MCF 10A (cell line): ENCODE data around the gene KRT80. TPM values are rescaled to one million over a fixed set of nuclear protein-coding genes. Genes with fewer than 3 reads are reported as not detected.

Experiments
- BruUV-seq: library from RNA; stranded (reverse); fragments of 400-500 nt; replicated peaks from 2 replicates; lab custom pipeline; 2021; lab: Mats Ljungman, UMichigan
- CTCF ChIA-PET: fragments of 300-600 bp; sonication (Branson Sonifier 250); formaldehyde crosslinking; extraction: SDS; loops from one replicate; lab custom pipeline; 2021; ENCODE audit warnings: antibody characterized with exemption, inconsistent platforms; lab: Yijun Ruan, JAX
- POLR2A ChIA-PET: fragments of 300-600, 350-650 bp; sonication (Branson Sonifier 250); formaldehyde crosslinking; extraction: SDS; loops from one replicate; lab custom pipeline; 2020; ENCODE audit warnings: antibody characterized with exemption, inconsistent platforms; lab: Yijun Ruan, JAX
- DNase-seq: peaks from one replicate; pipeline ENCODE4 v3.0.0-alpha.2; 2018; ENCODE audit not compliant: unreplicated experiment
- H3K27ac Mint-ChIP-seq: one replicate; pipeline ENCODE4 v1.8.0; 2022; ENCODE audit warnings: mild to moderate bottlenecking, low read depth, mixed read lengths; ENCODE audit not compliant: unreplicated experiment
- H3K27me3 Mint-ChIP-seq: one replicate; pipeline ENCODE4 v1.8.0; 2022; ENCODE audit warnings: mixed read lengths; ENCODE audit not compliant: insufficient read depth, unreplicated experiment
- H3K36me3 Mint-ChIP-seq: one replicate; pipeline ENCODE4 v1.8.0; 2022; ENCODE audit warnings: mild to moderate bottlenecking, moderate library complexity, mixed read lengths; ENCODE audit not compliant: insufficient read depth, unreplicated experiment
- H3K4me1 Mint-ChIP-seq: one replicate; pipeline ENCODE4 v1.8.0; 2022; ENCODE audit warnings: mixed read lengths; ENCODE audit not compliant: insufficient read depth, unreplicated experiment
- H3K4me3 Mint-ChIP-seq: one replicate; pipeline ENCODE4 v1.8.0; 2022; ENCODE audit warnings: mild to moderate bottlenecking, moderate library complexity, mixed read lengths; ENCODE audit not compliant: unreplicated experiment
- H3K9me3 Mint-ChIP-seq: one replicate; pipeline ENCODE4 v1.8.0; 2022; ENCODE audit warnings: mixed read lengths; ENCODE audit not compliant: unreplicated experiment
- CTCF ChIP-seq: fragments of 200-600 bp; IDR thresholded peaks from one replicate; pipeline ENCODE4 v1.8.0; 2022; ENCODE audit warnings: antibody characterized with exemption, mild to moderate bottlenecking; ENCODE audit not compliant: unreplicated experiment
- intact Hi-C: fragments of 100-400 bp; cut with micrococcal nuclease; formaldehyde crosslinking; loops from 2 replicates; pipeline ENCODE4 v1.14.1; 2022
- total RNA-seq: library from RNA; stranded (reverse); gene quantifications from 2 replicates; pipeline ENCODE4 v1.2.3, GENCODE V29; 2022

Gene KRT80
- total RNA-seq, 1 experiment from 2014 or later = 27.4 TPM

GRCh38 chr12:52221912-52222457, 30.2 kb upstream of the KRT80 start:
- Mint-ChIP-seq H3K4me1 (peaks cover 40% of the 10 kb centered on the region), H3K27me3 (no peaks in the 10 kb centered on the region), H3K27ac (peak overlapping the region; percentile 37), H3K36me3 (no peaks in the 10 kb centered on the region), H3K4me3 (no peak overlapping the region), H3K9me3 (peaks cover 21% of the 10 kb centered on the region)
- no TSS peak for BruUV-seq
- POLR2A ChIA-PET = interaction anchor here (0.6 to 3.5 kb wide), 13 partner anchors 10 to 298 kb away, joined by 3 to 15 read pairs (median 4); partner anchors contain the start of genes KRT5 and KRT7
- intact Hi-C loops = no loop called here
- CTCF ChIA-PET = interaction anchor here (0.6 to 4.0 kb wide), 13 partner anchors 9 to 723 kb away, joined by 3 to 26 read pairs (median 3); partner anchors contain the start of gene KRT7
- peak; percentile 93 for DNase-seq
- TF ChIP-seq CTCF = peak; percentile 45

GRCh38 chr12:52221070-52221781, 29.4 kb upstream of the KRT80 start:
- CTCF ChIA-PET = interaction anchor here (0.6 to 4.0 kb wide), 9 partner anchors 11 to 724 kb away, joined by 3 to 26 read pairs (median 3); partner anchors contain the start of gene KRT7
- BruUV-seq = no TSS peak

GRCh38 chr12:52220477-52220876, 28.7 kb upstream of the KRT80 start:
- intact Hi-C loops = no loop called here
- TF ChIP-seq CTCF = no peak
- DNase-seq = no peak
- no peak overlapping the region for H3K27ac Mint-ChIP-seq
- H3K36me3 Mint-ChIP-seq = no peaks in the 10 kb centered on the region
- no TSS peak for BruUV-seq
- POLR2A ChIA-PET = interaction anchor here (0.6 to 1.8 kb wide), 7 partner anchors 12 to 835 kb away, joined by 3 to 8 read pairs (median 4); partner anchors contain the start of gene KRT7
- peaks cover 14% of the 10 kb centered on the region for H3K9me3 Mint-ChIP-seq
- peaks cover 50% of the 10 kb centered on the region for H3K4me1 Mint-ChIP-seq
- CTCF ChIA-PET = interaction anchor here (0.7 to 4.0 kb wide), 2 partner anchors 12 to 773 kb away, joined by 4 to 26 read pairs; partner anchors contain the start of gene KRT7
- H3K4me3 Mint-ChIP-seq = no peak overlapping the region
- no peaks in the 10 kb centered on the region for H3K27me3 Mint-ChIP-seq

More at GRCh38 chr12:52221070-52221781, 29.4 kb upstream of the KRT80 start:
- Mint-ChIP-seq H3K4me1 (peaks cover 43% of the 10 kb centered on the region), H3K4me3 (no peak overlapping the region), H3K9me3 (peaks cover 16% of the 10 kb centered on the region), H3K27me3 (no peaks in the 10 kb centered on the region), H3K27ac (no peak overlapping the region), H3K36me3 (no peaks in the 10 kb centered on the region)
- POLR2A ChIA-PET = interaction anchor here (0.6 to 1.8 kb wide), 16 partner anchors 10 to 834 kb away, joined by 3 to 10 read pairs (median 3); partner anchors contain the start of genes KRT5 and KRT7
- no peak for DNase-seq
- no peak for TF ChIP-seq CTCF
- intact Hi-C loops = no loop called here

GRCh38 chr12:52218001-52218400, 26.2 kb upstream of the KRT80 start:
- no peak overlapping the region for H3K4me3 Mint-ChIP-seq
- intact Hi-C loops = loop anchor here (10.0 kb wide), 1 partner anchor 657 kb away; no protein-coding TSS in a partner anchor

More at GRCh38 chr12:52218001-52218400, 26.2 kb upstream of the KRT80 start:
- no peak for DNase-seq
- H3K4me1 Mint-ChIP-seq = peaks cover 57% of the 10 kb centered on the region
- CTCF ChIA-PET = no interaction called here
- no peak overlapping the region for H3K27ac Mint-ChIP-seq
- no peaks in the 10 kb centered on the region for H3K9me3 Mint-ChIP-seq
- no peaks in the 10 kb centered on the region for H3K36me3 Mint-ChIP-seq
- POLR2A ChIA-PET = interaction anchor here (0.7 kb wide), 1 partner anchor 68 kb away, joined by 6 read pairs; no protein-coding TSS in a partner anchor
- TF ChIP-seq CTCF = no peak
- no TSS peak for BruUV-seq
- H3K27me3 Mint-ChIP-seq = no peaks in the 10 kb centered on the region
